Uterus (tissue), 2 donors: Measurements from ENCODE around the gene CNTNAP4.

Source experiments
- CTCF ChIP-seq, 4 experiments: fragments of 200-600 bp in 2 of 4; fragments of 450-650 bp in 2 of 4; sonication (generic) in 2 of 4; IDR thresholded peaks; one replicate each; pipeline ENCODE4 v1.5.1; 2016 to 2019; ENCODE audit warnings: antibody characterized with exemption in 4 of 4, mild to moderate bottlenecking in 2 of 4, moderate library complexity in 1 of 4
- POLR2A ChIP-seq, 2 donors: fragments of 450-650 bp; IDR thresholded peaks; one replicate each; pipeline ENCODE4 v1.6.1; 2016; ENCODE audit warnings: antibody characterized with exemption in 2 of 2, mild to moderate bottlenecking in 1 of 2, moderate library complexity in 1 of 2

DNA sequence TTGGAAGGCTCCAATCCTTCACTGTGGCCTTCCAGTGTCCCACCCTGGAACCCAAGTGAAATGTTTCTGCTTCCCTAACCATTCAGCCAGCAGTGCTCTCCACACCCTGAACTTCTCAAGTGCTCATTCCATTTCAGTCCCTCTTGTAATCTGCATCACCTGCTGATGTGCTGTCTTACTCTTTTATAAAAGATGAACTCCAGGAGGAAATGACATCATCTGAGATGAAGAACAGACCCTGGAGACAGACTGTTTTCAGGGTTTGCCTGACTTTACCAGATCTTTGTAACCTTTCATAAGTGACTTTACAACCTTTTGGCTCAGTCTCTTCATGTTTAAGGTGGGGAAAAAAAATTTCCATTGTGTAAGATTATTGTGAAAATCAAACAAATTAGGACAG lies 61.3 kb downstream of the CNTNAP4 start:
- TF ChIP-seq POLR2A (IDR thresholded peaks at IDR 0.05), result no peak
- no peak for TF ChIP-seq CTCF (IDR thresholded peaks at IDR 0.05)
